GM23338 (cell line): ENCODE measurements around the gene COIL. TPM values are rescaled to one million over a fixed set of nuclear protein-coding genes. Genes with fewer than 3 reads are reported as not detected.

Experiments
- ATAC-seq: fragments of 200-7000 bp; cut with Tn5 transposase; 3 replicates; pipeline ENCODE4 v1.9.1; 2020
- DNase-seq: peaks from one replicate; pipeline ENCODE4 v3.0.0-alpha.2; 2015; ENCODE audit warnings: low spot score
- H2AFZ ChIP-seq: fragments of 200-600 bp; sonication (generic); 2 replicates; pipeline ENCODE4 v1.8.0; 2016; ENCODE audit warnings: antibody characterized with exemption, mild to moderate bottlenecking, moderate library complexity
- H3F3A ChIP-seq: fragments of 200-600 bp; sonication (generic); replicated peaks from 2 replicates; pipeline ENCODE4 v1.8.0; 2017; ENCODE audit warnings: antibody characterized with exemption, mixed run types, low read depth
- H3K27ac ChIP-seq: fragments of 200-600 bp; sonication (generic); 2 replicates; pipeline ENCODE4 v1.6.1; 2016; ENCODE audit warnings: low read depth
- H3K27me3 ChIP-seq: fragments of 200-600 bp; sonication (generic); 2 replicates; pipeline ENCODE4 v1.8.0; 2016; ENCODE audit warnings: mild to moderate bottlenecking, mixed run types, moderate library complexity; ENCODE audit not compliant: insufficient read depth
- H3K36me3 ChIP-seq: fragments of 200-600 bp; sonication (generic); 2 replicates; pipeline ENCODE4 v1.8.0; 2016; ENCODE audit warnings: mild to moderate bottlenecking; ENCODE audit not compliant: insufficient read depth
- H3K4me1 ChIP-seq: fragments of 200-600 bp; sonication (generic); 2 replicates; pipeline ENCODE4 v1.8.0; 2016; ENCODE audit warnings: mild to moderate bottlenecking, moderate library complexity; ENCODE audit not compliant: insufficient read depth
- H3K4me2 ChIP-seq: fragments of 200-600 bp; sonication (generic); 2 replicates; pipeline ENCODE4 v1.7.1; 2017; ENCODE audit warnings: mixed run types
- H3K4me3 ChIP-seq: fragments of 200-600 bp; sonication (generic); 2 replicates; pipeline ENCODE4 v1.6.1; 2016; ENCODE audit warnings: mixed run types
- H3K79me2 ChIP-seq: fragments of 200-600 bp; sonication (generic); replicated peaks from 2 replicates; pipeline ENCODE4 v1.8.0; 2017; ENCODE audit warnings: mild to moderate bottlenecking; ENCODE audit not compliant: insufficient read depth
- H3K9me2 ChIP-seq: fragments of 200-600 bp; sonication (generic); 2 replicates; pipeline ENCODE4 v1.8.0; 2017; ENCODE audit not compliant: insufficient read depth
- H4K20me1 ChIP-seq: fragments of 200-600 bp; sonication (generic); replicated peaks from 2 replicates; pipeline ENCODE4 v1.8.0; 2017; ENCODE audit warnings: mild to moderate bottlenecking; ENCODE audit not compliant: insufficient read depth
- H3K27ac Mint-ChIP-seq: 2 replicates; pipeline ENCODE4 v1.8.0; 2020; ENCODE audit warnings: inconsistent platforms, mild to moderate bottlenecking, moderate library complexity, mixed read lengths
- H3K27me3 Mint-ChIP-seq: 3 replicates; pipeline ENCODE4 v1.8.0; 2022; ENCODE audit warnings: low read depth, mild to moderate bottlenecking, moderate library complexity, mixed read lengths, inconsistent platforms; ENCODE audit not compliant: insufficient read depth, poor library complexity
- H3K36me3 Mint-ChIP-seq: 3 replicates; pipeline ENCODE4 v1.8.0; 2021; ENCODE audit warnings: low read depth, mild to moderate bottlenecking, inconsistent platforms, moderate library complexity, mixed read lengths
- H3K4me1 Mint-ChIP-seq: 3 replicates; pipeline ENCODE4 v1.8.0; 2020; ENCODE audit warnings: mild to moderate bottlenecking, inconsistent platforms, mixed read lengths
- H3K4me3 Mint-ChIP-seq: 3 replicates; pipeline ENCODE4 v1.8.0; 2021; ENCODE audit warnings: moderate library complexity, mild to moderate bottlenecking, inconsistent platforms, mixed read lengths
- H3K9me3 Mint-ChIP-seq: 3 replicates; pipeline ENCODE4 v1.8.0; 2020; ENCODE audit warnings: moderate library complexity, mild to moderate bottlenecking, inconsistent platforms, mixed read lengths
- ETS1 ChIP-seq: IDR thresholded peaks from 2 replicates; pipeline ENCODE4 v1.6.1; 2016; ENCODE audit warnings: antibody characterized with exemption
- EZH2 ChIP-seq: fragments of 200-600 bp; sonication (generic); IDR thresholded peaks from one replicate; pipeline ENCODE4 v1.8.0; 2017; ENCODE audit warnings: antibody characterized with exemption, mild to moderate bottlenecking, low read depth; ENCODE audit not compliant: unreplicated experiment
- EZH2phosphoT487 ChIP-seq: fragments of 200-600 bp; sonication (generic); IDR thresholded peaks from one replicate; pipeline ENCODE4 v1.8.1; 2018; ENCODE audit warnings: antibody characterized with exemption; ENCODE audit not compliant: unreplicated experiment
- JUNB ChIP-seq: IDR thresholded peaks from one replicate; pipeline ENCODE4 v1.6.1; 2016; ENCODE audit warnings: antibody characterized with exemption; ENCODE audit not compliant: unreplicated experiment
- POLR2AphosphoS5 ChIP-seq: IDR thresholded peaks from 2 replicates; pipeline ENCODE4 v1.6.1; 2016; ENCODE audit warnings: antibody characterized with exemption, low read depth
- REST ChIP-seq: IDR thresholded peaks from one replicate; pipeline ENCODE4 v1.6.1; 2018; ENCODE audit warnings: antibody characterized with exemption; ENCODE audit not compliant: unreplicated experiment
- STAT1 ChIP-seq: IDR thresholded peaks from one replicate; pipeline ENCODE4 v1.6.1; 2016; ENCODE audit warnings: antibody characterized with exemption; ENCODE audit not compliant: unreplicated experiment
- ZNF114 ChIP-seq: fragments of 250-450 bp; sonication (Bioruptor Pico); IDR thresholded peaks from 2 replicates; pipeline ENCODE4 v1.5.0; 2020; ENCODE audit warnings: mild to moderate bottlenecking, moderate library complexity
- ZNF331 ChIP-seq: fragments of 250-450 bp; sonication (Bioruptor Pico); IDR thresholded peaks from 2 replicates; pipeline ENCODE4 v1.5.0; 2020; ENCODE audit warnings: low read depth, mild to moderate bottlenecking, moderate library complexity
- ZNF462 ChIP-seq: fragments of 250-450 bp; sonication (Bioruptor Pico); IDR thresholded peaks from 2 replicates; pipeline ENCODE4 v1.5.0; 2020; ENCODE audit warnings: mild to moderate bottlenecking, moderate library complexity
- polyA plus RNA-seq: library from polyadenylated mRNA; unstranded; fragments of >200 nt; fragmentation: Nextera tagmentation; extraction: Ambion mirVana; gene quantifications from 2 replicates; pipeline ENCODE4 v1.2.1, GENCODE V29; 2016
- total RNA-seq: library from RNA; depleted of rRNA; stranded (reverse); fragments of >200 nt; shearing (Covaris generic); gene quantifications from 2 replicates; pipeline ENCODE4 v1.2.3, GENCODE V29; 2014

Gene COIL
- total and polyA plus RNA-seq, 2 experiments from 2014 or later: 18.5 to 32.2 TPM

GRCh38 chr17:56913000-56913311 lies 47.9 kb downstream of the COIL start:
- H2AFZ ChIP-seq: peak overlapping the region; percentile 84; the same call in 1 of the 2 replicates
- H3F3A ChIP-seq: no peaks in the 10 kb centered on the region
- Mint-ChIP-seq H3K27ac (no peak overlapping the region), H3K36me3 (peaks cover 13% of the 10 kb centered on the region), H3K27me3 (peaks cover 30% of the 10 kb centered on the region), H3K9me3 (no peaks in the 10 kb centered on the region), H3K4me1 (peaks cover 14% of the 10 kb centered on the region), H3K4me3 (peak overlapping the region; percentile 82)
- H3K4me2 ChIP-seq: peak overlapping the region; percentile 91
- ATAC-seq (no peak), DNase-seq (no peak)
- H3K4me3 ChIP-seq: peak overlapping the region; percentile 60
- no peaks in the 10 kb centered on the region; the same call in 1 of the 2 replicates for H3K36me3 ChIP-seq
- no peak overlapping the region for H3K27ac ChIP-seq
- H3K4me1 ChIP-seq: peaks cover 16% of the 10 kb centered on the region
- TF ChIP-seq ZNF114 (no peak), ZNF331 (CRISPR knock-in tag) (no peak), POLR2AphosphoS5 (no peak), ETS1 (no peak), REST (no peak), EZH2phosphoT487 (no peak), ZNF462 (no peak), EZH2 (no peak), JUNB (no peak), STAT1 (no peak)
- peaks cover 6% of the 10 kb centered on the region; the same call in 1 of the 2 replicates for H4K20me1 ChIP-seq
- H3K9me2 ChIP-seq: no peaks in the 10 kb centered on the region
- H3K79me2 ChIP-seq: peaks cover 29% of the 10 kb centered on the region
- peaks cover 30% of the 10 kb centered on the region for H3K27me3 ChIP-seq
